ENCODE results near the gene RSPRY1. TPM values are rescaled to one million over a fixed set of nuclear protein-coding genes. Genes with fewer than 3 reads are reported as not detected.

Gene RSPRY1
- total RNA-seq, 2 donors from 2014 or later: 33.7 to 51.0 TPM

- DNase-seq: peak; percentile 91
- Histone ChIP-seq H3K4me3 (no peak overlapping the region), H3K27ac (peak overlapping the region; percentile 28), H3K27me3 (no peaks in the 10 kb centered on the region), H3K9ac (ENCODE audit: low read depth in 2 of 2, low read length in 2 of 2) (peak overlapping the region in 1 of 2 donors; percentile 3), H3K9me3 (no peaks in the 10 kb centered on the region), H3K4me1 (peaks cover 8% of the 10 kb centered on the region), H3K36me3 (no peaks in the 10 kb centered on the region)
- intact Hi-C loops (cut with DNase I): no loop called here
- no peak for TF ChIP-seq CTCF (IDR thresholded peaks at IDR 0.05)
Observed at GRCh38 chr16:57268804-57269800, 83.0 kb downstream of the RSPRY1 start.

- DNase-seq: no peak
- no peak for TF ChIP-seq CTCF (IDR thresholded peaks at IDR 0.05)
- Histone ChIP-seq H3K4me3 (no peak overlapping the region), H3K4me1 (peaks cover 4% of the 10 kb centered on the region), H3K27ac (no peak overlapping the region), H3K36me3 (no peaks in the 10 kb centered on the region), H3K9ac (ENCODE audit: low read depth in 2 of 2, low read length in 2 of 2) (no peak overlapping the region), H3K27me3 (no peaks in the 10 kb centered on the region), H3K9me3 (no peaks in the 10 kb centered on the region)
- intact Hi-C loops (cut with DNase I): no loop called here
Observed at GRCh38 chr16:57270221-57271062, 84.3 kb downstream of the RSPRY1 start.

GRCh38 chr16:57271063-57271345, 84.9 kb downstream of the RSPRY1 start:
- Histone ChIP-seq H3K9ac (ENCODE audit: low read depth in 2 of 2, low read length in 2 of 2) (no peak overlapping the region), H3K9me3 (no peaks in the 10 kb centered on the region), H3K4me3 (no peak overlapping the region), H3K4me1 (peaks cover 4% of the 10 kb centered on the region), H3K36me3 (no peaks in the 10 kb centered on the region), H3K27ac (no peak overlapping the region), H3K27me3 (no peaks in the 10 kb centered on the region)
- no peak for TF ChIP-seq CTCF (IDR thresholded peaks at IDR 0.05)
- no peak for DNase-seq
- intact Hi-C loops (cut with DNase I): no loop called here

GRCh38 chr16:57271867-57272495, 85.9 kb downstream of the RSPRY1 start:
- Histone ChIP-seq H3K4me3 (no peak overlapping the region), H3K27me3 (no peaks in the 10 kb centered on the region), H3K36me3 (no peaks in the 10 kb centered on the region), H3K9ac (ENCODE audit: low read depth in 2 of 2, low read length in 2 of 2) (no peak overlapping the region), H3K4me1 (peaks cover 4% of the 10 kb centered on the region), H3K27ac (no peak overlapping the region), H3K9me3 (no peaks in the 10 kb centered on the region)
- DNase-seq: no peak
- intact Hi-C loops (cut with DNase I): no loop called here
- TF ChIP-seq CTCF (IDR thresholded peaks at IDR 0.05): no peak

GRCh38 chr16:57273359-57273758, 87.2 kb downstream of the RSPRY1 start:
- peak overlapping the region in 1 of 2 donors; percentile 2 for H3K9ac ChIP-seq (ENCODE audit: low read depth in 2 of 2, low read length in 2 of 2)
- H3K4me1 ChIP-seq: peaks cover 9% of the 10 kb centered on the region
- H3K9me3 ChIP-seq: no peaks in the 10 kb centered on the region
- no peaks in the 10 kb centered on the region for H3K27me3 ChIP-seq
- H3K4me3 ChIP-seq: no peak overlapping the region
- intact Hi-C loops (cut with DNase I): no loop called here
- no peak for DNase-seq
- TF ChIP-seq CTCF (IDR thresholded peaks at IDR 0.05): no peak
- H3K27ac ChIP-seq: no peak overlapping the region
- no peaks in the 10 kb centered on the region for H3K36me3 ChIP-seq
